GM21576 (cell line): ENCODE results near the gene NT5DC2.

Experiments used
- ATAC-seq: cut with Tn5 transposase; IDR thresholded peaks from one replicate; pipeline ENCODE4 v1.9.1; 2021; ENCODE audit warnings: mild to moderate bottlenecking, moderate library complexity; ENCODE audit not compliant: unreplicated experiment

NT5DC2 gene

GRCh38 chr3:52533623-52534280, at the start of gene NT5DC2:
Gene NT5DC2 (minus strand): TSS chr3:52533857. CDS start chr3:52533737, 120 bp downstream.
- peak; percentile 32 for ATAC-seq

- ATAC-seq, result no peak
Measured at GRCh38 chr3:52574056-52574965, 40.7 kb upstream of the NT5DC2 start.

- ATAC-seq, result no peak
Measured at GRCh38 chr3:52572221-52572620, 38.6 kb upstream of the NT5DC2 start.

GRCh38 chr3:52570076-52570475, 36.4 kb upstream of the NT5DC2 start:
- ATAC-seq, result no peak

- no peak for ATAC-seq
Measured at GRCh38 chr3:52568069-52568468, 34.4 kb upstream of the NT5DC2 start.

GRCh38 chr3:52563984-52564383, 30.3 kb upstream of the NT5DC2 start:
- no peak for ATAC-seq

- ATAC-seq, result no peak
Measured at GRCh38 chr3:52561028-52561747, 27.5 kb upstream of the NT5DC2 start.

GRCh38 chr3:52558436-52558835, 24.8 kb upstream of the NT5DC2 start:
- ATAC-seq, result no peak

- no peak for ATAC-seq
Measured at GRCh38 chr3:52557011-52557960, 23.6 kb upstream of the NT5DC2 start.

GRCh38 chr3:52555056-52555455, 21.4 kb upstream of the NT5DC2 start:
- ATAC-seq, result no peak

- no peak for ATAC-seq
Measured at GRCh38 chr3:52554026-52554755, 20.5 kb upstream of the NT5DC2 start.

- no peak for ATAC-seq
Measured at GRCh38 chr3:52552089-52552488, 18.4 kb upstream of the NT5DC2 start.

GRCh38 chr3:52551118-52551517, 17.5 kb upstream of the NT5DC2 start:
- no peak for ATAC-seq

GRCh38 chr3:52547143-52547542, 13.5 kb upstream of the NT5DC2 start:
- no peak for ATAC-seq

- ATAC-seq, result no peak
Measured at GRCh38 chr3:52546111-52546901, 12.6 kb upstream of the NT5DC2 start.

GRCh38 chr3:52544937-52545336, 11.3 kb upstream of the NT5DC2 start:
- no peak for ATAC-seq

- ATAC-seq, result no peak
Measured at GRCh38 chr3:52541050-52541449, 7.4 kb upstream of the NT5DC2 start.

- ATAC-seq, result no peak
Measured at GRCh38 chr3:52539010-52539653, 5.5 kb upstream of the NT5DC2 start.
